Prostate gland (tissue), 2 donors: ENCODE measurements around the gene AQR. TPM values are rescaled to one million over a fixed set of nuclear protein-coding genes. Genes with fewer than 3 reads are reported as not detected.

Source experiments
- DNase-seq: peaks from one replicate; pipeline ENCODE4 v3.0.0-alpha.2; 2019; ENCODE audit warnings: low spot score
- H3K27ac ChIP-seq, 2 donors: fragments of 200-600 bp; sonication (generic); 2 replicates each; pipeline ENCODE4 v1.5.1; 2017 to 2019
- H3K27me3 ChIP-seq: fragments of 200-600 bp; sonication (generic); replicated peaks from 2 replicates; pipeline ENCODE4 v1.5.1; 2019; ENCODE audit not compliant: insufficient read depth
- H3K36me3 ChIP-seq, 2 donors: fragments of 200-600 bp; sonication (generic); 1 replicate in 1 of 2; 2 replicates in 1 of 2; pipeline versions ENCODE4 v1.5.1 to v1.8.1; 2017 to 2019
- H3K4me1 ChIP-seq: fragments of 200-600 bp; sonication (generic); replicated peaks from 2 replicates; pipeline ENCODE4 v1.5.1; 2019
- H3K4me3 ChIP-seq, 2 donors: fragments of 200-600 bp; sonication (generic); 2 replicates each; pipeline ENCODE4 v1.5.1; 2017 to 2019
- H3K9me3 ChIP-seq: fragments of 200-600 bp; sonication (generic); 2 replicates; pipeline ENCODE4 v1.5.1; 2017
- POLR2A ChIP-seq: fragments of 450-650 bp; IDR thresholded peaks from one replicate; pipeline ENCODE4 v1.6.1; 2016; ENCODE audit warnings: antibody characterized with exemption, mild to moderate bottlenecking
- POLR2AphosphoS5 ChIP-seq: sonication (generic); formaldehyde crosslinking; IDR thresholded peaks from one replicate; pipeline ENCODE4 v1.6.1; 2017; ENCODE audit warnings: antibody characterized with exemption
- WGBS: methylation state at CpG from one replicate; pipeline ENCODE4 v1.1.5; 2018; 5-methylcytosine and 5-hydroxymethylcytosine counted together
- intact Hi-C: fragments of 100-400 bp; cut with DNase I; formaldehyde crosslinking; loops from one replicate; pipeline ENCODE4 v1.14.2; 2022
- total RNA-seq, 2 donors: library from RNA; depleted of rRNA; stranded (reverse); fragments of >200 nt; gene quantifications; one replicate each; pipeline ENCODE4 v1.1.0, GENCODE V29; 2016
- TF ChIP-seq, protein P1 (sequence below), 4 experiments: fragments of 200-600 bp in 2 of 4; fragments of 450-650 bp in 2 of 4; sonication (generic) in 2 of 4; IDR thresholded peaks; 1 replicate in 3 of 4; 2 replicates in 1 of 4; pipeline ENCODE4 v1.5.1; 2016 to 2019; ENCODE audit warnings: antibody characterized with exemption in 4 of 4, mild to moderate bottlenecking in 2 of 4, moderate library complexity in 2 of 4

Gene AQR
- total RNA-seq, 2 donors from 2014 or later: 32.9 to 34.0 TPM

DNA sequence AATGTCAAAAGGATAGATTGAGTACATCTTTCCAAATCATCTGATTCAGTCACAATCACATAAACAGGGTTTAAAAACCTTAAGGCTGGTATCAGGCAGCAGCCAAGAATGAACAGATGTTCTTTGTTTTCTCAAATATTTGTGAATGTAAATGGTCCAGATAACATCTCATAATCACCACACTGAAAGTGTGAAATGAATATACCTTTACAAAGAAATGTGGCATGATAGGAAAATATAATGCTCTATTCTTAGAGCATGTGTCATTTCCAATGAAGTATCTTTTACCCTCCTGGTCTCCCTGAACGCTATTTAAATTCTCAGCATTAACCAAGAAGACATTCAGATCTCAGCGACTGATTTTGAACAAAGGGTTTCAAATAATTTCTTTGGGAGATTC, 165.4 kb downstream of the AQR start:
- Histone ChIP-seq H3K4me3 (no peak overlapping the region), H3K27me3 (no peaks in the 10 kb centered on the region), H3K4me1 (no peaks in the 10 kb centered on the region), H3K27ac (no peak overlapping the region), H3K9me3 (no peaks in the 10 kb centered on the region), H3K36me3 (no peaks in the 10 kb centered on the region)
- DNase-seq: no peak
- whole genome bisulfite sequencing: 67% methylated on average over 2 of the region's 2 CpGs
- TF ChIP-seq POLR2AphosphoS5: no peak
- TF ChIP-seq POLR2A: no peak
- TF ChIP-seq, protein P1, sequence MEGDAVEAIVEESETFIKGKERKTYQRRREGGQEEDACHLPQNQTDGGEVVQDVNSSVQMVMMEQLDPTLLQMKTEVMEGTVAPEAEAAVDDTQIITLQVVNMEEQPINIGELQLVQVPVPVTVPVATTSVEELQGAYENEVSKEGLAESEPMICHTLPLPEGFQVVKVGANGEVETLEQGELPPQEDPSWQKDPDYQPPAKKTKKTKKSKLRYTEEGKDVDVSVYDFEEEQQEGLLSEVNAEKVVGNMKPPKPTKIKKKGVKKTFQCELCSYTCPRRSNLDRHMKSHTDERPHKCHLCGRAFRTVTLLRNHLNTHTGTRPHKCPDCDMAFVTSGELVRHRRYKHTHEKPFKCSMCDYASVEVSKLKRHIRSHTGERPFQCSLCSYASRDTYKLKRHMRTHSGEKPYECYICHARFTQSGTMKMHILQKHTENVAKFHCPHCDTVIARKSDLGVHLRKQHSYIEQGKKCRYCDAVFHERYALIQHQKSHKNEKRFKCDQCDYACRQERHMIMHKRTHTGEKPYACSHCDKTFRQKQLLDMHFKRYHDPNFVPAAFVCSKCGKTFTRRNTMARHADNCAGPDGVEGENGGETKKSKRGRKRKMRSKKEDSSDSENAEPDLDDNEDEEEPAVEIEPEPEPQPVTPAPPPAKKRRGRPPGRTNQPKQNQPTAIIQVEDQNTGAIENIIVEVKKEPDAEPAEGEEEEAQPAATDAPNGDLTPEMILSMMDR (IDR thresholded peaks at IDR 0.05): no peak
- intact Hi-C loops: no loop called here

- Histone ChIP-seq H3K4me1 (no peaks in the 10 kb centered on the region), H3K36me3 (no peaks in the 10 kb centered on the region), H3K4me3 (no peak overlapping the region), H3K27ac (no peak overlapping the region), H3K9me3 (no peaks in the 10 kb centered on the region), H3K27me3 (no peaks in the 10 kb centered on the region)
- TF ChIP-seq POLR2AphosphoS5: no peak
- TF ChIP-seq, protein P1 (IDR thresholded peaks at IDR 0.05): no peak
- no peak for TF ChIP-seq POLR2A
- 86% methylated on average over 7 of the region's 7 CpGs for WGBS
- DNase-seq: no peak
- intact Hi-C loops: no loop called here
Observed at GRCh38 chr15:34802803-34803750, 166.5 kb downstream of the AQR start.

DNA sequence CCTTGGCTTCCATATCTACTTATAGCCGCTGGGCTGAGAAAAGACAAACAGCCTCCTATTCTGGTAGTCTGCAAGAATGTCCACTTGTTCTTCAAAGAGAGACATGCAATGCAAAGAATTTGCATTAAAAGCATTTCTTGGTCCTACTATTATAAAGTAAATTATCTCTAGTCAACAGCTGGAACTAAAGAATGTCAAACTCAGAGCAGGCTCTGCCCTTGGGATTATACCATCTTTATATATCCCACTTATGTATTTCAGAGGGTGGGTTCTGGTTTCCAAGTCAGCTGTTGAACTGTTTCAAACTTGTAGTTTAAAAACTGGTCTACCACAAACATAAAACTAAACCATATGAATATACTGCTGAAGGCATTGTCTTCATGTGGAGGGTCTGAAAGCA, 167.2 kb downstream of the AQR start:
- H3K36me3 ChIP-seq: no peaks in the 10 kb centered on the region
- no peak overlapping the region for H3K4me3 ChIP-seq
- no peaks in the 10 kb centered on the region for H3K27me3 ChIP-seq
- no peaks in the 10 kb centered on the region for H3K4me1 ChIP-seq
- intact Hi-C loops: no loop called here
- TF ChIP-seq, protein P1 (IDR thresholded peaks at IDR 0.05): no peak
- TF ChIP-seq POLR2A: no peak
- no peak for DNase-seq
- WGBS: 96% methylated on average over 1 of the region's 1 CpG
- no peak overlapping the region for H3K27ac ChIP-seq
- H3K9me3 ChIP-seq: no peaks in the 10 kb centered on the region

Other genes starting within 250 kb of the AQR start
- gene GJD2, start 214.7 kb downstream of the AQR start, total RNA-seq: not detected
- 10 to 100 TPM in 1 of 2 donors, 1 to 10 TPM in 1; 9.6 to 21.5 TPM for gene ACTC1, start 174.2 kb downstream of the AQR start, total RNA-seq
- gene ZNF770, start 18.5 kb upstream of the AQR start, total RNA-seq: 10 to 100 TPM; 29.6 to 32.0 TPM
- gene NANOGP8, start 115.6 kb upstream of the AQR start, total RNA-seq: 1 to 10 TPM in 1 of 2 donors, not detected in 1; 2.9 TPM